GM12864 (cell line): ENCODE results near the gene IMMT.
"Not testable (repeated sequence)": the region's sequence is repeated elsewhere in the genome, so short reads cannot be mapped to it uniquely, and the experiment has no call there.

Experiments used
- DNase-seq: peaks from one replicate; pipeline ENCODE4 v3.0.0-alpha.2; 2011; ENCODE audit warnings: low read depth
- H3K4me3 ChIP-seq: 2 replicates; pipeline ENCODE4 v1.5.1; 2011; ENCODE audit warnings: mild to moderate bottlenecking, low read depth, low read length, control low read depth
- TF ChIP-seq, protein P1 (sequence below): IDR thresholded peaks from 2 replicates; pipeline ENCODE4 v1.5.1; 2011; ENCODE audit warnings: low read depth, mild to moderate bottlenecking, moderate library complexity, low read length, control low read depth, inconsistent platforms; ENCODE audit errors: missing control alignments

The IMMT gene

DNA sequence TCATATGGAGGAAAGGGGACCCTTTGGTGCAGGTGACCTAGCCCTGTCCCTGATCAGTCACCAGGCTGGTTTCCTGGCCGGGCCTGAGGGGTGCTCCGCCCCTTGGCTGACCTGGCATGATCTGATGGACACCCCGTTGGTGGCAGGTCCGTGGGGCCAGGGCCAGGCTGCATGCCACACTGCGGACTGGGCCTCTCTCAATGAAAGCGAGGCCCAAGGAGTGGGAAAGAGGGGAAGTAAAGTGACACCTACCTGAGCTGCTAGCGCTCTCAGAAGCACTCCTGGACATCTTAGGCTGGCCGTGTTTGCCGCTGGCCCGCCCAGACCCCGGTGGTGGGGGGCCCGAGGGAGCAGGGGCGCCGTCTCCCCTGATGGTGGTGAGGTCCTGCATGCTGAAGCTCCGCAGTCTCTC is 37.1 kb upstream of the IMMT start:
- no peak overlapping the region for H3K4me3 ChIP-seq
- no peak for DNase-seq
- TF ChIP-seq, protein P1, sequence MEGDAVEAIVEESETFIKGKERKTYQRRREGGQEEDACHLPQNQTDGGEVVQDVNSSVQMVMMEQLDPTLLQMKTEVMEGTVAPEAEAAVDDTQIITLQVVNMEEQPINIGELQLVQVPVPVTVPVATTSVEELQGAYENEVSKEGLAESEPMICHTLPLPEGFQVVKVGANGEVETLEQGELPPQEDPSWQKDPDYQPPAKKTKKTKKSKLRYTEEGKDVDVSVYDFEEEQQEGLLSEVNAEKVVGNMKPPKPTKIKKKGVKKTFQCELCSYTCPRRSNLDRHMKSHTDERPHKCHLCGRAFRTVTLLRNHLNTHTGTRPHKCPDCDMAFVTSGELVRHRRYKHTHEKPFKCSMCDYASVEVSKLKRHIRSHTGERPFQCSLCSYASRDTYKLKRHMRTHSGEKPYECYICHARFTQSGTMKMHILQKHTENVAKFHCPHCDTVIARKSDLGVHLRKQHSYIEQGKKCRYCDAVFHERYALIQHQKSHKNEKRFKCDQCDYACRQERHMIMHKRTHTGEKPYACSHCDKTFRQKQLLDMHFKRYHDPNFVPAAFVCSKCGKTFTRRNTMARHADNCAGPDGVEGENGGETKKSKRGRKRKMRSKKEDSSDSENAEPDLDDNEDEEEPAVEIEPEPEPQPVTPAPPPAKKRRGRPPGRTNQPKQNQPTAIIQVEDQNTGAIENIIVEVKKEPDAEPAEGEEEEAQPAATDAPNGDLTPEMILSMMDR, result no peak

DNA sequence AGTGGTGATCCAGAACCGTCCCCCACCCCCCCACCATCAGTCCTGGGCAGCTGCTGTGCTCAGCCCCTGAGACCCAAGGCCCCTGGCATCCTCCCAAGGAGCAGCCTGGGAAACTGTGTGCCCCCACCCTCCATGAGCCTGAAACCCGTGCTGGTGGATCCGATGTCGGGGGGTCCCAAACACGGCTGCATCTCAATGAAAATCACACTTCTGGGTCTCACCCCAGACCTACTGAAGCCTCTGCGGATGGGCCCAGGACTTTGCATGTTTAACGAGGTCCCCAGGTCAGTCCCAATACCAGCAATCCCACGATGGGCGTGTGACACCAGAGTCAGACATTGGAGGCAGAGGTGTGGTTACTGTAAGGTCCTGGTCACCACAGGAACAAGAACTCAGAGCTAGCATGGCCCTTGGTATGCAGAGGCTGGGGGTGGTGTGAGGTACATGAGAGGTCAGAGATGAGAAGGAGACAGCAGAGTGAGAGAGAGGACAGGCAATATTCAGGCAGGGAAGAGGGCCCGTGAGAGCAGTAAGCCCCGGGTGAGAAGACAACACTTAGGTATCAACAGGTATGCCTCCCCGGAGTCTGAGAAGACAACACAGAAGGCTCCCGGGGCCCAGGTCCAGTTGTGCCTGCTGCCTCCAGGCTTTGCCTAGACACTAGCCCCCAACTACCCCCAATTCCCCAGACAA is 36.6 kb upstream of the IMMT start:
- H3K4me3 ChIP-seq, result no peak overlapping the region
- DNase-seq, result no peak
- TF ChIP-seq, protein P1, result no peak

DNA sequence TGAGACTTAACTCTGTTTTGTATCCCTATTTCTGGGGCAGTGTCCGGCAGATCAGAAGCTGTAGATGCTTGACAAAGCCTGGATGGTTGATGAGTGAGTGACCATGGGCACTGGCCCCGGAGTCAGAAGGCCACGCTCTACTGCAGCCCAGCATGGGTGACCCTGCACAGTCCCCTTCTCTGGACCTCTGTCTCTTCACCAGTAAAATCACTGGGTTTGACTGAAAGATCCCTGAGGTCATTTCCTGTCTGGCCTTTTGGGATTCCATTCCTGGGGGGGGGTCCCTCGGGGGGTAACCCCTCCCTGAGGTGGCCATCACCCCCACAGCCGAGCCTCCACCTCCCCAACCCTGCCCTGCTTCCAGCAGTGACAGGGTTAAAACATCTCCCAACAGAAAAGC is 35.7 kb upstream of the IMMT start:
- TF ChIP-seq, protein P1, result no peak
- no peak overlapping the region for H3K4me3 ChIP-seq
- no peak for DNase-seq

DNA sequence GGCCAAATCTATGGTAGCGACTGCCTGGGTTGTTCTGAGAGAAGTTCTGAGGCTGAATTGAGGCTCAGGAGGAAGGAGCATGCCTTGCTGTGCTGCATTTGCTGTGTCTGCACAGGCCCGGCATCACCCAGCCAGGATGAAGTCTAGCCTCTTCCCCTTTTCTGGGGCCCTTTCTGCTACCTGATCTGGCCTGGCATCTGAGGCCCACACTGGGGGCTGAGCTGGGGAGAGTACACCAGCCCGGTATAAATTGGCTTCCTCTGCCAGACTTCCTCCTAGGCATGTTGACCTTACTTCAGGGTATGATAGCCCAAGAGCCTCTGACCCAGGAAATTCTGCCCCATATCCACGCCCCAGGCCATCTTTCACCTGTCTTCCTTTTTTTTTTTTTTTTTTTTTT is 34.0 kb upstream of the IMMT start:
- no peak for DNase-seq
- H3K4me3 ChIP-seq, result no peak overlapping the region
- TF ChIP-seq, protein P1, result no peak

DNA sequence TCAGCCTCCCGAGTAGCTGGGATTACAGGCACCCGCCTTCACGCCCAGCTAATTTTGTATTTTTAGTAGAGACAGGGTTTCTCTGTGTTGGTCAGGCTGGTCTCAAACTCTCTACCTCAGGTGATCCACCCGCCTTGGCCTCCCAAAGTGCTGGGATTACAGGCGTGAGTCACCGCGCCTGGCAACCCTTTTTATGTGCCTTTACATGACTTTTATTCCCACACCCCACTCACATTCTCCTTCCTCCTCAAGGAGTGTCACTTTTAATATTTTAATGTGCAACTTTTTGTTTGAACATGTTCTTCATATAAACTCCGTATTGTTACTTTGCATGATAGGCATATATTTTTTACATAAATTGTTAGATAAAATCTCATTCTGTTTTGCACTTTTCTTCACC is 33.3 kb upstream of the IMMT start:
- not testable (repeated sequence) for H3K4me3 ChIP-seq, DNase-seq

DNA sequence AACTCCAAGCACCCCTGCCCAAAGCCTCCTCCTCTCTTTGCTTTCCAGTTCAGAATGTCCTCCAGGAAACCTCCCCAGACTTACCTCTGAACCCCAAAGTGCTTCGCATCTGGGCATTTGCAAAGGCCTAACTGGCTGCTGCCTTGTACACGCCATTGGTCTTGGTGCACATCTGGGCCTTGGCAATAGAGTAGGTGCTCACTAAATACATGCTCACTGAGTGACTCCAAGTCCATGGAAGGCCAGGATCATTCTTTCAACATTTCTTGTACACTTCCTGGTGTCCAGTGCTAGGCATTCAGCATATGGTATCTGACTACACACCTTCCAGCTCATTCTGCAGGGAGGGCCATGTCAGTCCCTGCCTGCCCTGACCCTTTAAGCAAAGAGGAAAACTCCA is 32.4 kb upstream of the IMMT start:
- TF ChIP-seq, protein P1, result no peak
- H3K4me3 ChIP-seq, result no peak overlapping the region
- DNase-seq, result no peak

DNA sequence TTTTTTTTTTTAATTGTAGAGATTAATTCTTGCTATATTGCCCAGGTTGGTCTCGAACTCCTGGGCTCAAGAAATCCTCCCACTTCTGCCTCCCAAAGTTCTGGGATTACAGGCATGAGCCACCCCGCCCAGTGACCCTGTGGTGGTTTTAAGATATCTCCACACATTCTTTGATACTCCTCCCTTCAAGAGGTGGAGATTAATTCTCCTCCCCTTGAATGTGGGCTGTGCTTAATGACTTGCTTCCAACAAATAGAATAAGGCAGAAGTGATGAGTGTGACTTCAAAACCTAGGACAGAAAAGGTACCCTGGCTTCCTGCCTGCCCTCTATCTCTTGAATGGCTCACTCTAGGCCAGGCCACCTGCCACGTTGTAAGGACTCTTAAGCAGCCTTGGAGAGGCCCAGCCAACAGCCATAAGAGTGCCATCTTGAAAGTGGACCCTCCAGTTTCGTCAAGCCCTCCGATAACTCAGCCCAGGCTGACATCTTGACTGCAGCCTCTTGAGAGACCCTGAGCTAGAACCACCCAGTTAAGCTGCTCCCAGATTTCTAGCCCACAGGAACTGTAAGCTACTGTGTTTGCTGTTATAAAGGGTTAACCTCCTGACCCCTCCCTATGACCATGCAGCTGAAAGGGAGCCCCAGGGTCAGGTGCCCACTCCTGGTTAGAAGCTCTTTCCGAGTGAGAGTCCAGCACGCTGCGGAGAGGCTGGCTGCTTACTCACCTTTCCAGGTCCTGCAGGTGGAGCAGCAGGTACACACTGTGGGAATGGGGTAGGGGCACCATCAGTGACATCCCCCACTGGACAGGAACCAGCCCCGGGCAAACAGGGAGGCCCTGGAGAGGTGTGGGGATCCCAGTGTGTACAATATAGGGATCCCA is 31.6 kb upstream of the IMMT start:
- no peak overlapping the region for H3K4me3 ChIP-seq
- TF ChIP-seq, protein P1, result no peak
- DNase-seq, result no peak
